Cardiac septum (tissue), 1 donor: ENCODE results near the gene FAM89A. TPM values are rescaled to one million over a fixed set of nuclear protein-coding genes. Genes with fewer than 3 reads are reported as not detected.
"Not testable (repeated sequence)": the region's sequence is repeated elsewhere in the genome, so short reads cannot be mapped to it uniquely, and the experiment has no call there.

Experiments
- DNase-seq: peaks from one replicate; pipeline ENCODE4 v3.0.0-alpha.2; 2020; ENCODE audit warnings: low spot score
- intact Hi-C: fragments of 100-400 bp; cut with DNase I; formaldehyde crosslinking; loops from one replicate; pipeline ENCODE4 v1.14.0; 2022
- total RNA-seq: library from RNA; stranded (reverse); fragmentation: NEBNext Ultra II Directional; extraction: Animal tissue kit (Norgen Biotek cat#: 25700); gene quantifications from one replicate; pipeline ENCODE4 v1.2.1, GENCODE V29; 2021
- donor health status: DM: no; HTN: no; CAD: no.

Gene FAM89A
- total RNA-seq, 1 donor from 2014 or later: 4.1 TPM

DNA sequence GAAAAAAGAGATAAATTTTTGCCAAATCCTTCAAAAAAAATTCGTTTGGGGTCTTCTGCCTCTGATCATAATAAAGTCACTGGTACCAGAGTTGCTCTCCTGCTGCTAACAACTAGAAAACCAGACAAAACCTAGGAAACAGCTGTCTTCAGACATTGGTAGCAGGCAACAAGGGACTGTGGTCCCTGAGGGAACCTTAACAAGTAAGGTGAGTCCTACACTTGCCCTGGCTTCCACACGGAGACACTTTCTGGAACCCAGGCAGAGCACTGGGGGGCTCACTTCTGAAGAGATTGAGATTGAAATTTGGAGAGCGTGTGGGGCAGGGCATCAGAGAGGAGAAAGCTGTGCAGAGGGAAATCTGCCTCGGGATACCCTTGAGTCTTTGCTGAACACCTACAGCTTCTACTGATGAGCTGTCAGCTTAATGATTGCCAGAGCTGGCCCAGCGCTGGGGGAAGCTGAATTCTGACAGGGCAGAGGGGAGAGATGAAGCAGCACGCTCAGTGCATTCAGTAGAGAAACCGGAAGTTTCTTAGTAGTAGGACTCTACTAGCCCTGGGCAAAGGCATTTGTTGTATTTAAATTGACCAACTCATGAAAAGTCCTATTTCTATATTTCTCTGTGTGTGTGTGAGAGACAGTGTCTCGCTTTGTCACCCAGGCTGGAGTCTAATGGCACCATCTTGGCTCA, 18.5 kb upstream of the FAM89A start:
- intact Hi-C loops: no loop called here
- DNase-seq: no peak

DNA sequence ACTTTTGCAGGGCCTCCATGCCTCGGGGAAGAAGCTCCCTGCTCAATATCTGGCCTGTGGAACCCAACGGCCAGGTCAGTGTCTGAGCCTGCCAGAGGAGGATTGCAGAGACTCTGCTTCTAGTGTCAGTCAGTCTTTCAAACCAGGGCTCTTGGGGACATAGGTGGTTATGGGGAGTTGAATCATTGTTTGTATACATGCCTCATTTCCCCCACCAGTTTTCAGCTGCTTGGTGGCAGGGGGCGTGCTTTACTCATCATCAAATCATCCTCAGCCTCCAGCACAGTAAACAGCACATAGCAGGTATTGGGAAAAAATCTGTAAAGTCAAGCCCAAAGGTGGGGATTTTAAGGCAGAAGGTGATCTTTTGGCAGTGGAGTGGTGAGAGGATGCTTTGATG, 17.4 kb upstream of the FAM89A start:
- intact Hi-C loops: no loop called here
- no peak for DNase-seq

DNA sequence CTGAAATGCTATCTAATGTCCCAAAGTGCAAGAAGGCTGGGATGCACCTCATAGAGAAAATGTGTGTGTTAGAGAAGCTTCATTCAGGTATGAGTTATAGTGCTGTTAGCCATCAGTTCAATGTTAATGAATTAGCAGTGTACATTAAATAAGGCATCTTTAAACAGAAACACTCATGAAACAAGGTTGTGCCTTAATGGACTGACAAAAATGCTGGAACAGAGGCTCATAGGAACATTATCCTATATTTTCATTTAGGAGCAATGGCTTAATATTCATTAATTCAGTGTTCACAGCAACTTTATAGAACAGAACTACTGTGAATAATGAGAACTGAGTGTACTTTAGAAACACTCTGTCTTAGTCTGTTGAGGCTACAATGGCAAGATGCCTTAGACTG, 15.2 kb upstream of the FAM89A start:
- DNase-seq: no peak
- intact Hi-C loops: no loop called here

DNA sequence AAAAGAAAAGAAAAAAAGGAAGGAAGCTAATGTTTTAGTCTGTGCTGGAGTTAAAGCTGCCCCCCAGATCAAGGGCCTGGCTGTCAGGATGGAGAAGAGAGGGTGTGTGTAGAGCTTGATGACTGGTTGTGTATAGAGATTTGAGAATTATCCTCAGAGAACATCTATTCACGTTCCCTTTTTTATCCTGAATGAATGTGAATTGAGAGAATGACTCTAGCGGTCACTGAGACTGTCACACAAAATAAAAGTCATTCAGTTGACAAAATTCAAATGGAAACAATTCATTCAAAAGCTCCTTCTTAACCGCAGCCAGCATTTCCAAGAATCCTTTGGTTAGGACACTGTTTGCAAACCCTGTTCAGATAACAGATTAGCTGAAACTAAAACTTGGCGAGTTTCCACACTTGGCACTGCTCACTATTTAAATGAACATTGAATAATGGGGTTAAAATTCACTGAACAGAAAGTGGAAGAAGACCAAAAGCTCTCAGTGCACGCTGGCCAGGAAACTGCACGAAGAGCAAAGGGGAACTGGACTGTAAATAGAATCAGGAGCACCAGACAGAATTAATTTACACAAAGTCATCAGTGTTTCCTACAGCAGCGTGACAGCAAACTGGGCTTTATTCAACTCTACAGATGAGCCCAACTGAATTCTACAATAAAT, 13.6 kb upstream of the FAM89A start:
- no peak for DNase-seq
- intact Hi-C loops: no loop called here

DNA sequence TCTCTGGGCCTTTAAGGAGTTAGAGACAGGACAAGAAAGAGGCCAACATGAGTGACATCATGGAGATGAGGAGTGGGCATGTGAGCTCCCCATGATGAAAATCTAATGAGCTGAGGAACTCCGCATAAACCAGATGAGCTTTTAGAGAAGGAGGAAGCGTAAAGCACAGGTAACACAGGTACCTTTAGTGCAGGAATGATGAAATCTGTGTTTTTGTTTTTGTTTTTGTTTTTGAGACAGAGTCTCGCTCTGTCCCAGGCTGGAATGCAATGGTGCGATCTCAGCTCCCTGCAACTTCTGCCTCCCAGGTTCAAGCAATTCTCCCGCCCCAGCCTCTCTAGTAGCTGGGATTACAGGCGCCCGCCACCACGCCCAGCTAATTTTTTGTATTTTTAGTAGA, 12.7 kb upstream of the FAM89A start:
- intact Hi-C loops: no loop called here
- DNase-seq: no peak

DNA sequence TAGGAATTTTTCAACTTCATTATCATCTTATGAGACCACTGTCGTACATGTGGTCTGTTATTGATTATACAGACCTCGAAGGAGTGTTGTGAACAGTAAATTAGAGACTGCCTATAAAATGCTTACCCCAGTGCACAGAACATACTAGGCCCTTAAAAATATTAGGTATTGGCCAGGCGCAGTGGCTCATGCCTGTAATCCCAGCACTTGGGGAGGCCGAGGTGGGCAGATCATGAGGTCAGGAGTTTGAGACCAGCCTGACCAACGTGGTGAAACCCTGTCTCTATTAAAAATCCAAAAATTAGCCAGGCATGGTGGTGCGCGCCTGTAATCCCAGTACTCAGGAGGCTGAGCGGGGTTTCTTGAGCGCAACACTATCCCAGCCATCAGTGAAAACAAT, 10.9 kb upstream of the FAM89A start:
- DNase-seq, intact Hi-C loops: not testable (repeated sequence)

DNA sequence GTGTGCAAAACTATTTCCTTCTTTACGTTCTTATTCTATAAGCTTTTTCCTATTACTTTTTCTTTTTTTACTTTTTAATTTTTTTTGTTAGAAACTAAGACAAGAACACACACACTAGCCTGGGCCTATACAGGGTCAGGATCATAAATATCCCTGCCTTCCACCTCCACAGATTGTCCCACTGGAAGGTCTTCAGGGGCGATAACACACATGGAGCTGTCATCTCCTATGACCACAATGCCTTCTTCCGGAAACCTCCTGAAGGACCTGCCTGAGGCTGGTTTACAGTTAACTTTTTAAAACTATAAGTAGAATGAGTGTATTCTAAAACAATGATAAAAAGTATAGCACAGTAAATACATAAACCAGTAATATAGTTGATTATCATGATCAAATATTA, 10.3 kb upstream of the FAM89A start:
- DNase-seq: no peak
- intact Hi-C loops: no loop called here

DNA sequence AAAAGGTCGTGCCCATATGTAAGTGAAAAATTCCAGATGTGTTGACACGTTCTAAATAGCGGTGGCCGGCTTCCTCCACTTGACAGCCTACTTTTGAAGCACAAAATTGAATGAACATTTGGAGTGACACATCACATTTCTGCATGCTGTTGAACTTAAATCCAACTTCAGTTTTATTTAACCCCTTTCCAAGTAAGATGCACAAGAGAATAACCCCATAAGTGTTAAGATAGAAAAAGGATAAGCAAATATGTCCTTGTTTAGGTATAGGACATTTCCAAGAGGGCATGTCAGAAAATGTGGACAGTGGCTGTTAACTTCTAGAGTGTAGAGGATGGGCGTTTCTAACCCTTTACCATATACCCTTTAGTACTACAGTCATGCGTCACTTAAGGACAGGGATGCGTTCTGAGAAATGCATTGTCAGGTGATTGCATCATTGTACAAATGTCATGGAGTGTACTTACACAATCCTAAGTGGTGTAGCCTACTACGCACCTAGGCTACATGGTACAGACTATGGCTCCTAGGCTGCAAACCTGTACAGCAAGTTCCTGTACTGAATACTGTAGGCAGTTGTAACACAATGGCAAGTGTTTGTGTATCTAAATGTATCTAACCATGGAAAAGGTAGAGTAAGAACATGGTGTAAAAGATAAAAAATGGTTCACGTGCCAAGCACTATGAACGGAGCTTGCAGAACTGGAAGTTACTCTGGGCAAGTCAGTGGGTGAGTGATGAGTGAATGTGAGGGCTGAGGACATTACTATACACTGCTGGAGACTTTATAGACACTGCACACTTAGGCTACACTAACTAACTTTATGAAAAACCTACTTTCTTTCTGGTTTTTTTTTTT, 9.3 kb upstream of the FAM89A start:
- no peak for DNase-seq
- intact Hi-C loops: no loop called here

DNA sequence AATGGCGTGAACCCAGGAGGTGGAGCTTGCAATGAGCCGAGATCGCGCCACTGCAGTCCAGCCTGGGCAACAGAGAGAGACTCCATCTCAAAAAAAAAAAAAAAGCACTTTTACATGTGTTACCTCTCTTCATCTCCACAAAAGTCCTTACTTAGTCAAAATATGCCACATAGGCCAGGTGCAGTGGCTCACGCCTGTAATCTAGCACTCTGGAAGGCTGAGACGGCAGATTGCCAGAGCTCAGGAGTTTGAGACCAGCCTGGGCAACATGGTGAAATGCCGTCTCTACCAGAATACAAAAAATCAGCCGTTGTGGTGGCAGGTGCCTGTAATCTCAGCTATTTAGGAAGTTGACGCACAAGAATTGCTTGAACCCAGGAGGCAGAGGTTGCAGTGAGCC, 8.4 kb upstream of the FAM89A start:
- intact Hi-C loops, DNase-seq: not testable (repeated sequence)

DNA sequence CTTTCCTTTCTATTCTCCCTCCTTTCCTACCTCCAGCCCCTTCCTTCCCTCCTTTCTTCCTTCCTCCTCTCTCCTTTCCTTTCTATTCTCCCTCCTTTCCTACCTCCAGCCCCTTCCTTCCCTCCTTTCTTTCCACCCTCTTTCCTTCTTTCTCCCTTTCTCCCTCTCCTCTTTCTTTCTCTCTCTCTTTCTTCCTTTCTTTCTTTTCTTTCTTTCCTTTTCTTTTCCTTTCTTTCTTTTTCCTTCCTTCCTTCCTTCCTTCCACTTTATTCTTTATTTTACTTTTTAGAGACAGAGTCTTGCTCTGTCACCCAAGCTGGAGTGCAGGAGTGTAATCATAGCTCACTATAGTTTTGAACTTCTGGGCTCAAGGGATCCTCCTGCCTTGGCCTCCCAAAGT, 7.5 kb upstream of the FAM89A start:
- intact Hi-C loops, DNase-seq: not testable (repeated sequence)

DNA sequence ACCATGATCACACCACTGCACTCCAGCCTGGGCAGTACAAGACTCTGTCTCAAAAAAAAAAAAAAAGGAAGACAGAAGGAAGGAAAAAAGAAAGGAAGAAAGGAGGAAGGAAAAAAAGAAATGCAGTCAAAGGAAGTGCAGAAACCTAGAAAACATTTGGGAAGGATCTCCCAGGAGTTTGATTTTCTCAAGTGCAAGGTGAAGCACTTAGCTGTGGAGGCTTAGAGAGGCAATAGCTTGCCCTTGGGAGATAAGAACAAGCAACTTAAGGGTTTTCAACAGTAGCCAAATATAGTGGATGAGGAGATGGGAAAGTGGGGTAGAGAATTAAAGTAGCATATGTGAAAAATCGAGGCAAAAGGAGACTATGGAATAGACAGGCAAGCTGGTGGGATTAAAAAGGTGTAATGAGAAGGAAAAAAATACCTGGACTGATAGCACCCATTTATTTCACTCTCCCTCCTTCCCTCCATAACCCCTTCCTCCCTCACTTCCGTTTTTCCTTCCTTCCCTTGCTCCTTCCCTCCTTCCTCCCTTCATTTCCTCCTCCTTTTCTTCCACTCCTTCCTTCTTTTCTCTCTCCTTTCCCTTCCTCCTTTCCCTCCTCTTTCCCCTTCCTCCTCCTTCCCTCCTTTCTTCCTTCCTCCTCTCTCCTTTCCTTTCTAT, 6.8 kb upstream of the FAM89A start:
- no peak for DNase-seq
- intact Hi-C loops: no loop called here

DNA sequence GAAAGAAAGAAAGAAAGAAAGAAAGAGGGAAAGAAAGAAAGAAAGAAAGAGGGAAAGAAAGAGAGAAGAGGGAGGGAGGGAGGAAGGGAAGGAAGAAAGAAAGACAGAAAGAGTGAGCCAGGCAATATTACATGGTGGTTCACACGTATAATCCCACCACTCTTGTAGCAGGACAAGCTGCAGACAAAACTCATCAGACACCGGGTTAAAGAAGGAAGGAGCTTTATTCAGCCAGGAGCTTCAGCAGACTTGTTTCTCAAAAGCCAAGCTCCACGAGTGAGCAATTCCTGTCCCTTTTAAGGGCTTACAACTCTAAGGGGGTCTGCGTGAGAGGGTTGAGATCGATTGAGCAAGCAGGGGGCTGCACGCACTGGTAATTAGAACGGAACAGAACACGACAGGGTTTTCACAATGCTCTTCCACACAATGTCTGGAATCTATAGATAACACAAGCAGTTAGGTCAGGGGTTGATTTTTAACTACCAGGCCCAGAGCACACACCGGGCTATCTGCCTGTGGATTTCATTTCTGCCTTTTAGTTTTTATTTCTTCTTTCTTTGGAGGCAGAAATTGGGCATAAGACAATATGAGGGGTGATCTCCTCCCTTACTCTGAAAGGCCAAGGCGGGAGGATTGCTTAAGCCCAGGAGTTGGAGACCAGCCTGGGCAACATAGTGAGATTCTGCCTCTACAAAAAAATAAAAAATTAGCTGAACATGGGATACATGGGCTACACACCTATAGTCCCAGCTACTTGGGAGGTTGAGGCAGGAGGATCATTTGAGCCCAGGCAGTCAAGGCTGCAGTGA, 6.1 kb upstream of the FAM89A start:
- DNase-seq, intact Hi-C loops: not testable (repeated sequence)

DNA sequence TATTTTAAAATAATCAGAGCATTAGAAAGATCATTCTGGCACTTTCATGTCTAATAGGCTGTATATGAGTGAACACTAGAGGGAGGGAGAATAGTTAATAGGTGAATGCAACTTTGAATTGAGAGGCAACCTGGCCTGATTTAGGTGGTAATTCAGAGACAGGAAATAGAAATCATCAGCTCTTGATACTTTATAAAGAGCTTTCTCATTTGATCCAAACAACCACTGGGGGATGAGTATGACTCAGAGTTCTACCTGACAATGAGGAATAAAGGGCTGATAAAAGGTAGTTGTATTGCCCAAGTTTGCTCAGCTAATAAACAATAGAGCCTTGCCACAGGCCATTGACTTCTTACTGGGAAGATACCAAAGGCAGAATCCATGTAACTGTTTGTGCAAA, 5.2 kb upstream of the FAM89A start:
- no peak for DNase-seq
- intact Hi-C loops: no loop called here

DNA sequence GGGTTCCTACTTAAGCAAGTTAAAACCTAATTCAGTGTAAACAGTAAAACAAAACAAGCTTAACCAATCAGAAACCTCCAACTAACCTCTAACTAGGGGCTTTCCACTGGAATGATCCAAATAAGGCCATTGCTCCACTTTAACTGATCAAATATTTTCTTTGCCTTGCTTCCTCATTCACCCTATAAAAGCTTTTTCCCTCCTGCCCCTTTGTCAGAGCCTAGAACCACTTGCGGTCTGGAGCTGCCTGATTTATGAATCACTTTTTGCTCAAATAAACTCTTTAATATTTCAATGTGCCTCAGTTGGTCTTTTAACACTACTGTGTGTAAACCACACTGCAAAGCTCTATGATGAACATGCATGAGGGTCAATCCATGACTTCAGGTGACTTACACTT, 4.5 kb upstream of the FAM89A start:
- no peak for DNase-seq

DNA sequence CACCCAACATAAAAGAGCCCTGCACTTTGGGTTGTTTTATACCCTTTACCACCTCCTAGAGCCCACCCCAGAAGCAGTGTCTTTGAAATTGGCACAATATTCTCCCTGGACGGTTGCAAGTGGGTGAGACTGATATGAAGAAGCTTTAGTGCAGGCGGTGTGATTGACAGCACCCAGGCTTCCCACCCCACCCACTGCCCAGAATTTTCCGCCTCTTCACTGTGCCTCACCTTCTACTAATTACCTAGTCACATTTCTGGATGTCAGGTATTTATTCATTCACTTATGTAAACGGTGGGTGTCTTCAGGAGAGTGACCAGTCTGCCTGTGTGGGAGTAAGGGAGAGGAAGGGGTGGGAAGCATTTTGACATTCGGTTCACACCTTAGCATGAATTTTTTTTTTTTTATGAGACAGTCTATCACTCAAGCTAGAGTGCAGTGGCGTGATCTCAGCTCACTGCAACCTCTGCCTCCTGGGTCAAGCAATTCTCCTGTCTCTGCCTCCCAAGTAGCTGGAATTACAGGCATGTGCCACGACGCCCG, 1.7 kb upstream of the FAM89A start:
- intact Hi-C loops: no loop called here
- DNase-seq: no peak

More for the DNA sequence above, 4.5 kb upstream of the FAM89A start:
- intact Hi-C loops: no loop called here

DNA sequence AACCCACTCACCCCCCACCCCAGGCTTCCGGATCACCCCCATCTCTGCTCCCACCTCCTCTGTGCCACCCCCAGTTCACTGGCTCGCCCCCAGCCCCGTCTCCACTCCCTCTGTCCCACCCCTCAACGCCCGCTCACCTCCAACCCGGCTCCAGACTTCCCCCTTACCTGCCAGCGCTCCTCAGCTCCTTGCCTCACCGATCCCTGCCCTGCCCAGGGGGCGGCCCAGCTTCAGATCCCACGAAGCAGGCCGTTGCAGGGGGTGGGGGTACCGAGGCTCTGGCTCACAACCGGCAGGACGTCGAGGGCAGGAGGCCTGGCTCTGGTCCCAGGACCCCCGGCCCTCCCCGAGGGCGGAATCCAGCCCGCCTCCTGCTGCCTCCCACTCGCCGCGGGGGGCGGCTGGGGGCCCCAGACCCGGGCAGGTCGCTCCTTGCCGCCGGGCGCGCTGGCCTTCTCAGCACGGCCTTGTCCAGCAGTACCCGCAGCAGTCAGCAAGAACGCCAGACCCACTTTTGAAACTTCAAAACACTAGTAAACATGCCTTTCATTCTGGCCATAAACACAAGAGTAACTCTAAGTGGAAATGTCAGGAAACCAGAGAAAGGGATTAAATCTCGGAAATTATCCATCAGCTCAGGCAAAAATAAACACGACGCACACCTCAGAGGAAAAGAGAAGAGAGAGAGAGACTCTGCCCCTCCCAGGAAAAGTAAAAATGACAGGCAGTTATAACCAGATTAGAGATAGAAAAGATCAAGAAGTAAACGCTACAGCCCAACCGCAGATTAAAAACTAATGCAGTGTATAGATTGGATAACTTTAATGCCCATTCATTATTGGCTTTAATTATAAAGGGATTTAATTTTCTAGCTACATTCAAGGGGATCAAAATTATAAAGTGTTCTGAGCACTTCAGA, 1.0 kb upstream of the FAM89A start:
- DNase-seq: no peak
- intact Hi-C loops: no loop called here

DNA sequence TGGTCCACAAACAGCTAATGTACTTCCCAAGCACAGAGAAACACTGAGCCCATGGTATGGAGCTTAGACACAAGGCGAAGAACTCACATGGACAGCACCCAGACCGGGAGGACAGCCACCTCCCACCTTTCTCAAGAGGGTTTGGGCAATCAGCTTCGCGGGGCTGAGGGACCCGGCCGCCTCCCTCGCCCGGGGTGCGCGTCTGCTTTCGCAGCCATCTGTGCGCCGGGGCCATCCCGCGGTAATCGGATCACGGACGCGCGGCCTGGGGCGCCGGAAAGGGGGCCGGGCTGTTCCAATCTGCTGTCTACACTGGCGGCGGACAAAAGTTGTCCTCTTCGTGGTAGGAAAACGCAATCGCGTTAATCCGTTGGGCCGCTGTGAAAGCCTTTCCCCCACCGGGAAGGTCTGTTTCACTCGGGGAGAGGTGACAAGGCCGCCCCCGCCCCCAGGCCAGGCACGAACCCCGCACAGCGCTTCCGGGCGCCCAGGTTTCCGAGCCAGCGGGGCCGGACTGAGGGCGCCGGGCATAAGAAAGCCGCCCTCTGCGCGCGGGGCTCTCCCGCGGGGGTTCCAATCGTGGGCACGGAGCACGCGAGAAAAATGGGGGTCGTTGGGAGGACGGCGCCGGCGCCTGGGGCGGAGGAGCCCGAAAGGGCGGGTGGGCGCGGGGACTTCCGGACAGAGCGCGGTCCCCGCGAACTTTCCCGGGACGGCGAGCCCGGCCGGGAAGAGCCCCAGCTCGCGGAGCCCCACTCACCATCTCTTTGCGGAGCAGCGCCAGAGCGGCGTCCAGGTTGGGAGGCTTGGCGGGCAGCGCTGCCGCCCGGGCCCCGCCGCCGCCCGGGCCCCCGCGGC, 664 bp downstream of the FAM89A start:
- intact Hi-C loops: no loop called here
- no peak for DNase-seq
